IMR-90 (cell line): ENCODE measurements around the gene BEST1. TPM values are rescaled to one million over a fixed set of nuclear protein-coding genes. Genes with fewer than 3 reads are reported as not detected.

ENCODE experiments used
- ATAC-seq: fragments of 200-7000 bp; cut with Tn5 transposase; 2 replicates; pipeline ENCODE4 v1.9.1; 2020; ENCODE audit warnings: low read depth, mild to moderate bottlenecking, moderate library complexity
- BruUV-seq: library from RNA; stranded (reverse); fragments of 400-500 nt; replicated peaks from 2 replicates; lab custom pipeline; 2021; lab: Mats Ljungman, UMichigan
- CTCF ChIA-PET: fragments of 300-600 bp; formaldehyde crosslinking; extraction: SDS; loops from one replicate; lab custom pipeline; 2021; ENCODE audit warnings: antibody characterized with exemption; lab: Yijun Ruan, JAX
- POLR2A ChIA-PET: fragments of 300-600 bp; sonication (Branson Sonifier 250); formaldehyde crosslinking; loops from one replicate; lab custom pipeline; 2022; ENCODE audit warnings: antibody characterized with exemption; ENCODE audit not compliant: unreplicated experiment; lab: Charles Lee
- DNase-seq: peaks from one replicate; pipeline ENCODE4 v3.0.0; 2013
- H2AFZ ChIP-seq: replicated peaks from 2 replicates; pipeline ENCODE3; 2013; ENCODE audit warnings: low read length, mild to moderate bottlenecking; ENCODE audit not compliant: poor library complexity
- H2AK5ac ChIP-seq: 2 replicates; pipeline ENCODE4 v1.6.1; 2013; ENCODE audit warnings: low read depth, low read length, inconsistent platforms
- H2AK9ac ChIP-seq: replicated peaks from 2 replicates; pipeline ENCODE3; 2013; ENCODE audit warnings: mild to moderate bottlenecking, low read depth, low read length, moderate library complexity; ENCODE audit not compliant: poor library complexity
- H2BK120ac ChIP-seq: 2 replicates; pipeline ENCODE4 v1.6.1; 2013; ENCODE audit warnings: low read depth, low read length, inconsistent platforms
- H2BK15ac ChIP-seq: 3 replicates; pipeline ENCODE4 v1.6.1; 2013; ENCODE audit warnings: low read depth, low read length, inconsistent platforms
- H2BK20ac ChIP-seq: 2 replicates; pipeline ENCODE4 v1.6.1; 2013; ENCODE audit warnings: low read depth, mild to moderate bottlenecking, inconsistent platforms, low read length, moderate library complexity
- H2BK5ac ChIP-seq: 2 replicates; pipeline ENCODE4 v1.6.1; 2013; ENCODE audit warnings: mild to moderate bottlenecking, low read depth, low read length, inconsistent platforms; ENCODE audit not compliant: poor library complexity, severe bottlenecking
- H3K14ac ChIP-seq: replicated peaks from 2 replicates; pipeline ENCODE4 v1.6.1; 2013; ENCODE audit warnings: low read depth, low read length, inconsistent platforms
- H3K18ac ChIP-seq: 2 replicates; pipeline ENCODE4 v1.6.1; 2013; ENCODE audit warnings: low read depth, low read length, control low read depth
- H3K23ac ChIP-seq: 2 replicates; pipeline ENCODE4 v1.6.1; 2013; ENCODE audit warnings: low read depth, low read length, inconsistent platforms
- H3K27ac ChIP-seq: 2 replicates; pipeline ENCODE4 v1.5.1; 2013; ENCODE audit warnings: mild to moderate bottlenecking, control low read depth, low read length; ENCODE audit not compliant: insufficient read depth
- H3K27me3 ChIP-seq: 2 replicates; pipeline ENCODE4 v1.6.1; 2013; ENCODE audit warnings: low read length; ENCODE audit not compliant: control insufficient read depth, insufficient read depth
- H3K36me3 ChIP-seq: 2 replicates; pipeline ENCODE4 v1.6.1; 2013; ENCODE audit warnings: low read length, mixed read lengths; ENCODE audit not compliant: control insufficient read depth, insufficient read depth
- H3K4ac ChIP-seq: 2 replicates; pipeline ENCODE4 v1.6.1; 2013; ENCODE audit warnings: low read depth, low read length, inconsistent platforms
- H3K4me1 ChIP-seq: 2 replicates; pipeline ENCODE4 v1.6.1; 2013; ENCODE audit warnings: low read length, mixed read lengths; ENCODE audit not compliant: control insufficient read depth, insufficient read depth
- H3K4me2 ChIP-seq: 2 replicates; pipeline ENCODE4 v1.6.1; 2013; ENCODE audit warnings: low read depth, mild to moderate bottlenecking, control low read depth, low read length, moderate library complexity
- H3K4me3 ChIP-seq: 2 replicates; pipeline ENCODE4 v1.5.1; 2013; ENCODE audit warnings: low read depth, mild to moderate bottlenecking, control low read depth, low read length, moderate library complexity; ENCODE audit not compliant: insufficient read depth
- H3K56ac ChIP-seq: 2 replicates; pipeline ENCODE4 v1.6.1; 2013; ENCODE audit warnings: low read length, inconsistent platforms; ENCODE audit not compliant: insufficient read depth; ENCODE audit errors: extremely low read depth
- H3K79me1 ChIP-seq, 2 experiments: 2 replicates each; pipeline ENCODE4 v1.6.1; 2013; ENCODE audit warnings: low read length in 2 of 2, inconsistent platforms in 1 of 2, low read depth in 1 of 2
- H3K9ac ChIP-seq: 2 replicates; pipeline ENCODE4 v1.6.1; 2013; ENCODE audit warnings: low read depth, low read length, control low read depth
- H3K9me1 ChIP-seq: 2 replicates; pipeline ENCODE4 v1.6.1; 2013; ENCODE audit warnings: low read length, inconsistent platforms; ENCODE audit not compliant: insufficient read depth
- H3K9me3 ChIP-seq: 2 replicates; pipeline ENCODE4 v1.6.1; 2013; ENCODE audit warnings: low read length; ENCODE audit not compliant: control insufficient read depth, insufficient read depth
- H4K20me1 ChIP-seq: 2 replicates; pipeline ENCODE4 v1.6.1; 2013; ENCODE audit warnings: low read length, inconsistent platforms; ENCODE audit not compliant: insufficient read depth
- H4K5ac ChIP-seq: 2 replicates; pipeline ENCODE4 v1.6.1; 2013; ENCODE audit warnings: mild to moderate bottlenecking, low read depth, low read length, control low read depth
- H4K8ac ChIP-seq, 2 experiments: 2 replicates each; pipeline ENCODE4 v1.6.1; 2013; ENCODE audit warnings: low read depth in 2 of 2, low read length in 2 of 2, control low read depth in 1 of 2, inconsistent platforms in 1 of 2
- H4K91ac ChIP-seq: 2 replicates; pipeline ENCODE4 v1.6.1; 2013; ENCODE audit warnings: low read depth, low read length, inconsistent platforms; ENCODE audit not compliant: insufficient read depth
- BHLHE40 ChIP-seq: fragments of 150-350 bp; IDR thresholded peaks from 2 replicates; pipeline ENCODE4 v1.6.1; 2016; ENCODE audit warnings: mild to moderate bottlenecking, low read depth, low read length
- FOS ChIP-seq: fragments of 150-350 bp; IDR thresholded peaks from 2 replicates; pipeline ENCODE4 v1.6.1; 2016; ENCODE audit warnings: low read depth, low read length
- MAZ ChIP-seq: IDR thresholded peaks from 2 replicates; pipeline ENCODE4 v1.6.1; 2012; ENCODE audit warnings: low read depth, mild to moderate bottlenecking, low read length, improper control_type of control experiment, moderate library complexity, borderline replicate concordance
- POLR2A ChIP-seq: IDR thresholded peaks from 2 replicates; pipeline ENCODE4 v1.6.1; 2012; ENCODE audit warnings: mild to moderate bottlenecking, low read depth, low read length
- RAD21 ChIP-seq: IDR thresholded peaks from 2 replicates; pipeline ENCODE4 v1.6.1; 2012; ENCODE audit warnings: low read length, improper control_type of control experiment
- RCOR1 ChIP-seq: IDR thresholded peaks from 2 replicates; pipeline ENCODE4 v1.6.1; 2012; ENCODE audit warnings: mild to moderate bottlenecking, low read length, improper control_type of control experiment; ENCODE audit not compliant: insufficient replicate concordance
- WGBS, 2 experiments: methylation state at CpG; one replicate each; pipeline versions ENCODE4 v1.1.5 to v1.1.7; 2013; ENCODE audit warnings: missing lambda C conversion rate in 2 of 2; ENCODE audit not compliant: insufficient read length in 1 of 2; ENCODE audit errors: extremely low coverage in 2 of 2; 5-methylcytosine and 5-hydroxymethylcytosine counted together
- dilution Hi-C: fragments of 300-500 bp; cut with HindIII; formaldehyde crosslinking; loops from one replicate; pipeline ENCODE4 v1.14.3; 2018; ENCODE audit warnings: low sequenced_read_pairs; ENCODE audit not compliant: unreplicated experiment
- in situ Hi-C: fragments of 300-500 bp; cut with MboI; formaldehyde crosslinking; loops from 3 replicates; pipeline ENCODE4 v1.14.3; 2019; ENCODE audit warnings: low sequenced_read_pairs, inconsistent platforms, mixed read lengths
- intact Hi-C: fragments of 100-400 bp; cut with micrococcal nuclease; formaldehyde crosslinking; loops from 2 replicates; pipeline ENCODE4 v1.10.0; 2022
- polyA plus RNA-seq, 3 experiments: library from polyadenylated mRNA; depleted of rRNA; stranded (reverse); fragments of >200 nt; gene quantifications; 2 replicates each; pipeline ENCODE4 v1.2.3, GENCODE V29; 2012; ENCODE audit warnings: low replicate concordance in 1 of 3
- total RNA-seq: library from RNA; depleted of rRNA; stranded (reverse); fragments of >200 nt; gene quantifications from 2 replicates; pipeline ENCODE4 v1.2.3, GENCODE V29; 2012
- TF ChIP-seq, protein P1 (sequence below): conservative IDR thresholded peaks from 2 replicates; pipeline ENCODE4 v1.5.1; 2012; ENCODE audit warnings: mild to moderate bottlenecking, low read depth, low read length, improper control_type of control experiment

BEST1 gene
- total and polyA plus RNA-seq, 2 of the 4 experiments (the other 2 are of a cell fraction), result 0.90 to 1.4 TPM

- no peak overlapping the region for H3K14ac ChIP-seq
- no TSS peak for BruUV-seq
These were observed 25.7 kb downstream of the BEST1 start for GRCh38 chr11:61975638-61976419.

More at GRCh38 chr11:61975638-61976419, 25.7 kb downstream of the BEST1 start:
- Histone ChIP-seq H2BK20ac (no peak overlapping the region), H3K36me3 (no peaks in the 10 kb centered on the region), H2BK15ac (peak overlapping the region; percentile 30; the same call in 2 of the 3 replicates), H3K4me3 (no peak overlapping the region), H2AFZ (no peak overlapping the region), H4K8ac (no peak overlapping the region), H3K4ac (peak overlapping the region; percentile 36; the same call in 1 of the 2 replicates), H3K4me2 (no peak overlapping the region), H3K18ac (no peak overlapping the region), H3K9me1 (peaks cover 23% of the 10 kb centered on the region), H3K9ac (no peak overlapping the region), H3K79me1 (peaks cover 0 to 19% of the 10 kb centered on the region in 2 experiments; a peak in 2 of 4 replicates), H3K23ac (no peak overlapping the region), H4K20me1 (no peaks in the 10 kb centered on the region), H4K91ac (peak overlapping the region; percentile 19; the same call in 1 of the 2 replicates), H2AK5ac (peak overlapping the region; percentile 61; the same call in 1 of the 2 replicates), H3K56ac (no peak overlapping the region), H2AK9ac (no peak overlapping the region), H2BK5ac (no peak overlapping the region), H3K27me3 (no peaks in the 10 kb centered on the region), H3K9me3 (no peaks in the 10 kb centered on the region), H3K27ac (no peak overlapping the region), H3K4me1 (peaks cover 29% of the 10 kb centered on the region), H4K5ac (no peak overlapping the region; the same call in 1 of the 2 replicates), H2BK120ac (no peak overlapping the region)
- ChIA-PET CTCF (interaction anchor here (0.8 kb wide), 1 partner anchor 232 kb away, joined by 3 read pairs; no protein-coding TSS in a partner anchor), POLR2A (no interaction called here)
- WGBS, 2 experiments, result no CpG with 5 or more reads among the region's 15 CpGs
- no peak for TF ChIP-seq RCOR1
- no peak for TF ChIP-seq BHLHE40
- TF ChIP-seq RAD21, result no peak
- TF ChIP-seq FOS, result no peak
- TF ChIP-seq, protein P1, sequence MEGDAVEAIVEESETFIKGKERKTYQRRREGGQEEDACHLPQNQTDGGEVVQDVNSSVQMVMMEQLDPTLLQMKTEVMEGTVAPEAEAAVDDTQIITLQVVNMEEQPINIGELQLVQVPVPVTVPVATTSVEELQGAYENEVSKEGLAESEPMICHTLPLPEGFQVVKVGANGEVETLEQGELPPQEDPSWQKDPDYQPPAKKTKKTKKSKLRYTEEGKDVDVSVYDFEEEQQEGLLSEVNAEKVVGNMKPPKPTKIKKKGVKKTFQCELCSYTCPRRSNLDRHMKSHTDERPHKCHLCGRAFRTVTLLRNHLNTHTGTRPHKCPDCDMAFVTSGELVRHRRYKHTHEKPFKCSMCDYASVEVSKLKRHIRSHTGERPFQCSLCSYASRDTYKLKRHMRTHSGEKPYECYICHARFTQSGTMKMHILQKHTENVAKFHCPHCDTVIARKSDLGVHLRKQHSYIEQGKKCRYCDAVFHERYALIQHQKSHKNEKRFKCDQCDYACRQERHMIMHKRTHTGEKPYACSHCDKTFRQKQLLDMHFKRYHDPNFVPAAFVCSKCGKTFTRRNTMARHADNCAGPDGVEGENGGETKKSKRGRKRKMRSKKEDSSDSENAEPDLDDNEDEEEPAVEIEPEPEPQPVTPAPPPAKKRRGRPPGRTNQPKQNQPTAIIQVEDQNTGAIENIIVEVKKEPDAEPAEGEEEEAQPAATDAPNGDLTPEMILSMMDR, result no peak
- no peak for TF ChIP-seq POLR2A
- no peak for TF ChIP-seq MAZ
- dilution Hi-C loops, result no loop called here
- DNase-seq, result no peak
- ATAC-seq, result no peak
- intact Hi-C loops, result no loop called here
- in situ Hi-C loops, result no loop called here
